Activated CD4-positive, alpha-beta T cell treated with anti-CD3 and anti-CD28 coated beads, Interleukin-2, amount 50 U/mL, for 24 hours (primary cell): Measurements from ENCODE around the gene NCOA3.
A peak's percentile ranks its signal among the peaks of the same experiment; 100 is the strongest.
"Not testable (repeated sequence)": the region's sequence is repeated elsewhere in the genome, so short reads cannot be mapped to it uniquely, and the experiment has no call there.

ENCODE experiments used
- DNase-seq, 2 donors: peaks; one replicate each; pipeline ENCODE4 v3.0.0-alpha.2; 2020; ENCODE audit warnings: low read depth in 1 of 2, low spot score in 1 of 2

NCOA3 gene

GRCh38 chr20:47468290-47469050, 33.2 kb upstream of the NCOA3 start:
- DNase-seq: no peak

- DNase-seq: no peak
These were observed 26.2 kb upstream of the NCOA3 start for GRCh38 chr20:47475419-47476044.

GRCh38 chr20:47476452-47476851, 25.2 kb upstream of the NCOA3 start:
- no peak for DNase-seq

GRCh38 chr20:47479093-47479492, 22.6 kb upstream of the NCOA3 start:
- DNase-seq: no peak

- DNase-seq: no peak
These were observed 22.2 kb upstream of the NCOA3 start for GRCh38 chr20:47479506-47479905.

GRCh38 chr20:47480239-47480638, 21.4 kb upstream of the NCOA3 start:
- DNase-seq: no peak

GRCh38 chr20:47480705-47481104, 21.0 kb upstream of the NCOA3 start:
- DNase-seq: no peak

- DNase-seq: no peak
These were observed 20.1 kb upstream of the NCOA3 start for GRCh38 chr20:47481330-47482216.

GRCh38 chr20:47482705-47483104, 19.0 kb upstream of the NCOA3 start:
- DNase-seq: no peak

GRCh38 chr20:47484303-47484702, 17.4 kb upstream of the NCOA3 start:
- no peak for DNase-seq

- DNase-seq: peak; percentile 59 to 83
These were observed 14.3 kb upstream of the NCOA3 start for GRCh38 chr20:47487175-47487917.

- no peak for DNase-seq
These were observed 12.2 kb upstream of the NCOA3 start for GRCh38 chr20:47489448-47489872.

GRCh38 chr20:47490795-47491194, 10.9 kb upstream of the NCOA3 start:
- no peak for DNase-seq

- no peak for DNase-seq
These were observed 9.4 kb upstream of the NCOA3 start for GRCh38 chr20:47492284-47492683.

- peak in 1 of 2 donors; percentile 57 for DNase-seq
These were observed 8.3 kb upstream of the NCOA3 start for GRCh38 chr20:47493175-47493962.

- DNase-seq: no peak
These were observed 7.8 kb upstream of the NCOA3 start for GRCh38 chr20:47493963-47494293.

GRCh38 chr20:47494606-47495005, 7.1 kb upstream of the NCOA3 start:
- DNase-seq: not testable (repeated sequence)

GRCh38 chr20:47496118-47496517, 5.6 kb upstream of the NCOA3 start:
- no peak for DNase-seq

GRCh38 chr20:47498606-47499005, 3.1 kb upstream of the NCOA3 start:
- no peak for DNase-seq

GRCh38 chr20:47499053-47499452, 2.6 kb upstream of the NCOA3 start:
- DNase-seq: no peak
